GM12878 (cell line): Measurements from ENCODE around the gene BCAR3. TPM values are rescaled to one million over a fixed set of nuclear protein-coding genes. Genes with fewer than 3 reads are reported as not detected.

Experiments used
- ATAC-seq: fragments of 200-7000 bp; cut with Tn5 transposase; 3 replicates; pipeline ENCODE4 v1.9.1; 2020; ENCODE audit warnings: mild to moderate bottlenecking, moderate library complexity
- BruUV-seq: library from RNA; stranded (reverse); fragments of 400-500 nt; replicated peaks from 2 replicates; lab custom pipeline; 2021; lab: Mats Ljungman, UMichigan
- CTCF ChIA-PET: fragments of 300-600 bp; sonication (Branson Sonifier 250); formaldehyde crosslinking; extraction: SDS; loops from one replicate; lab custom pipeline; 2021; ENCODE audit warnings: inconsistent platforms; lab: Yijun Ruan, JAX
- POLR2A ChIA-PET: fragments of 350-600 bp; formaldehyde crosslinking; extraction: SDS; loops from one replicate; lab custom pipeline; 2021; ENCODE audit warnings: inconsistent platforms; lab: Charles Lee
- RAD21 ChIA-PET: fragments of 300-600 bp; sonication (Branson Sonifier 250); formaldehyde crosslinking; loops from one replicate; lab custom pipeline; 2023; ENCODE audit warnings: antibody characterized with exemption; ENCODE audit not compliant: unreplicated experiment; lab: Charles Lee
- SMC1A ChIA-PET: fragments of 300-600 bp; sonication (Branson Sonifier 250); formaldehyde crosslinking; loops from one replicate; lab custom pipeline; 2023; ENCODE audit not compliant: unreplicated experiment, uncharacterized antibody; lab: Charles Lee
- DNase-seq: peaks from one replicate; pipeline ENCODE4 v3.0.0-alpha.2; 2011; ENCODE audit warnings: low read depth, low spot score
- FAIRE-seq: peaks from 3 replicates; lab custom pipeline; 2011; peaks lifted over from hg19 to GRCh38; lab: Jason Lieb, UNC
- H2AFZ ChIP-seq: 2 replicates; pipeline ENCODE4 v1.6.0; 2011; ENCODE audit warnings: low read depth, low read length, control low read depth; ENCODE audit not compliant: control insufficient read depth
- H3K27ac ChIP-seq: 2 replicates; pipeline ENCODE4 v1.5.1; 2011; ENCODE audit warnings: control low read depth; ENCODE audit not compliant: control insufficient read depth, insufficient read depth
- H3K27me3 ChIP-seq, 2 experiments: replicated peaks in 1 of 2; 2 replicates each; pipeline versions ENCODE4 v1.6.0 to v1.6.1; 2011; ENCODE audit warnings: low read length in 1 of 2; ENCODE audit not compliant: control insufficient read depth in 2 of 2, insufficient read depth in 2 of 2
- H3K36me3 ChIP-seq, 2 experiments: 2 replicates each; pipeline ENCODE4 v1.5.1; 2011; ENCODE audit warnings: low read length in 1 of 2; ENCODE audit not compliant: control insufficient read depth in 2 of 2, insufficient read depth in 2 of 2
- H3K4me1 ChIP-seq: 2 replicates; pipeline ENCODE4 v1.6.1; 2011; ENCODE audit warnings: mild to moderate bottlenecking, low read length, moderate library complexity, mixed read lengths; ENCODE audit not compliant: control insufficient read depth, insufficient read depth
- H3K4me2 ChIP-seq: 2 replicates; pipeline ENCODE4 v1.6.0; 2011; ENCODE audit warnings: control low read depth; ENCODE audit not compliant: control insufficient read depth, insufficient read depth
- H3K4me3 ChIP-seq: fragments of 200-600 bp; sonication (generic); 2 replicates; pipeline ENCODE4 v1.5.1; 2016
- H3K79me2 ChIP-seq: 2 replicates; pipeline ENCODE4 v1.6.0; 2011; ENCODE audit warnings: low read length; ENCODE audit not compliant: control insufficient read depth, insufficient read depth
- H3K9ac ChIP-seq: 2 replicates; pipeline ENCODE4 v1.8.0; 2011; ENCODE audit warnings: low read length, control low read depth, mixed read lengths; ENCODE audit not compliant: control insufficient read depth, insufficient read depth
- H3K9me3 ChIP-seq: replicated peaks from 3 replicates; pipeline ENCODE4 v1.5.1; 2011; ENCODE audit warnings: mild to moderate bottlenecking, low read length; ENCODE audit not compliant: control insufficient read depth, insufficient read depth
- H4K20me1 ChIP-seq: 2 replicates; pipeline ENCODE4 v1.6.0; 2011; ENCODE audit not compliant: control insufficient read depth, insufficient read depth
- BRCA1 ChIP-seq: IDR thresholded peaks from 2 replicates; pipeline ENCODE4 v1.6.1; 2011; ENCODE audit warnings: low read depth, low read length, improper control_type of control experiment
- CHD2 ChIP-seq: IDR thresholded peaks from 2 replicates; pipeline ENCODE4 v1.6.1; 2011; ENCODE audit warnings: low read depth, low read length, improper control_type of control experiment, borderline replicate concordance
- CREB1 ChIP-seq: IDR thresholded peaks from 2 replicates; pipeline ENCODE4 v1.6.1; 2012; ENCODE audit warnings: low read depth, mild to moderate bottlenecking, inconsistent platforms
- ESRRA ChIP-seq: IDR thresholded peaks from 2 replicates; pipeline ENCODE4 v1.6.1; 2012; ENCODE audit warnings: mild to moderate bottlenecking, low read length, improper control_type of control experiment
- NFYA ChIP-seq: IDR thresholded peaks from 2 replicates; pipeline ENCODE4 v1.6.1; 2011; ENCODE audit warnings: low read depth, mild to moderate bottlenecking, low read length, improper control_type of control experiment, borderline replicate concordance
- PAX5 ChIP-seq: IDR thresholded peaks from 2 replicates; pipeline ENCODE4 v1.6.1; 2011; ENCODE audit warnings: low read depth, low read length, borderline replicate concordance
- YY1 ChIP-seq: IDR thresholded peaks from 2 replicates; pipeline ENCODE4 v1.6.1; 2011; ENCODE audit warnings: low read depth, mild to moderate bottlenecking, low read length
- in situ Hi-C: fragments of 300-500 bp; cut with MboI; formaldehyde crosslinking; loops from 9 replicates; pipeline ENCODE4 v1.14.3; 2018; ENCODE audit warnings: mixed read lengths
- intact Hi-C: fragments of 100-400 bp; cut with micrococcal nuclease; formaldehyde crosslinking; loops from one replicate; pipeline ENCODE4 v1.14.2; 2022; ENCODE audit not compliant: unreplicated experiment
- polyA plus RNA-seq, 11 experiments: library from polyadenylated mRNA; depleted of rRNA in 4 of 11; unstranded in 6 of 11; stranded (reverse) in 5 of 11; fragments of >200 nt; fragmentation: Nextera tagmentation in 4 of 11; fragmentation: Illumina TruSeq in 1 of 11; extraction: Ambion mirVana in 4 of 11; extraction: Trizol in 1 of 11; gene quantifications; 1 replicate in 1 of 11; 2 replicates in 10 of 11; pipeline versions ENCODE4 v1.2.1 to v1.2.3, GENCODE V29; 2011 to 2016; ENCODE audit warnings: inconsistent platforms in 2 of 11, missing spikeins in 2 of 11, low read depth in 1 of 11
- total RNA-seq, 4 experiments: library from RNA; depleted of rRNA in 3 of 4; stranded (reverse); fragments of >200 nt in 3 of 4; fragmentation: Illumina TruSeq in 1 of 4; extraction: Trizol in 1 of 4; gene quantifications; 2 replicates each; pipeline versions ENCODE4 v1.2.1 to v1.2.3, GENCODE V29; 2013 to 2021
- TF ChIP-seq, protein P1 (sequence below): IDR thresholded peaks from 2 replicates; pipeline ENCODE4 v1.6.1; 2012; ENCODE audit warnings: mild to moderate bottlenecking, low read depth, low read length
- TF ChIP-seq, protein P2 (sequence below): fragments of 450-650 bp; formaldehyde crosslinking; IDR thresholded peaks from 2 replicates; pipeline ENCODE4 v1.5.0; 2022; ENCODE audit warnings: mild to moderate bottlenecking, missing genetic modification characterization
- TF ChIP-seq, protein P3 (sequence below): IDR thresholded peaks from 2 replicates; pipeline ENCODE4 v1.6.1; 2012; ENCODE audit warnings: low read length, inconsistent platforms
- TF ChIP-seq, protein P4 (sequence below): IDR thresholded peaks from 2 replicates; pipeline ENCODE4 v1.6.1; 2011; ENCODE audit warnings: mild to moderate bottlenecking, low read depth, low read length, moderate library complexity; ENCODE audit not compliant: insufficient replicate concordance
- TF ChIP-seq, protein P5 (sequence below): fragments of 450-650 bp; IDR thresholded peaks from 2 replicates; pipeline ENCODE4 v1.6.1; 2016; ENCODE audit warnings: mild to moderate bottlenecking

The BCAR3 gene
- total and polyA plus RNA-seq, 10 of the 15 experiments (the other 5 are each of a cell fraction or from before 2014, with no cell fraction given), result 1.3 to 6.6 (median 1.8) TPM

DNA sequence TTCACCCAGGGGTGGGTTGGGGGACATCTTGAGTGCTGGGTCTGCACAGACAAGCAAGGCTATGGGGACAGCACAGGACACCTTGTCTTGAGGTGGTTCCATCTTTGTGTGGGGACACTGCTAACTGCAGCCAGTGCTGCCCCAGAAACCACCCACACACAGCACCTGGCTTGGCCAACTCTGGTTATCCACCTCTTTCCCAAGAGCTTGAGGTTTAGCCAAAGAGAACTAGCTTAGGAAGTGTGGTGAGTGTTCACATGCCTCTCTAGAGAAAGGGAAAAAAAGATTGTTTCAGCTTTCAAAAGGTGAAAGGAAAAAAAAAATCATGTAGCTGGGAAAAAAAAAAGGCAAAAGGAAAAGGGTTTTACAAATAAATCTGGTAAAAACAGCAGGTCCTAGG, 32.4 kb downstream of the BCAR3 start:
- FAIRE-seq (no peak), ATAC-seq (no peak), DNase-seq (no peak)
- BruUV-seq, result no TSS peak
- no peaks in the 10 kb centered on the region for H3K79me2 ChIP-seq
- RAD21 ChIA-PET, result interaction anchor here (0.6 to 1.0 kb wide), 2 partner anchors 30 to 84 kb away, joined by 3 to 5 read pairs; no protein-coding TSS in a partner anchor
- SMC1A ChIA-PET, result interaction anchor here (1.0 to 2.4 kb wide), 3 partner anchors 11 to 23 kb away, joined by 4 to 7 read pairs (median 5); no protein-coding TSS in a partner anchor
- no peaks in the 10 kb centered on the region; the same call in 1 of the 2 replicates for H4K20me1 ChIP-seq
- no peak overlapping the region for H3K9ac ChIP-seq
- POLR2A ChIA-PET, result interaction anchor here (0.6 to 0.7 kb wide), 2 partner anchors 9 to 163 kb away, joined by 3 to 4 read pairs; no protein-coding TSS in a partner anchor
- no peaks in the 10 kb centered on the region for H3K9me3 ChIP-seq
- H3K27ac ChIP-seq, result no peak overlapping the region
- H3K27me3 ChIP-seq, result no peaks in the 10 kb centered on the region; a peak in 1 of 4 replicates
- CTCF ChIA-PET, result interaction anchor here (1.1 to 2.9 kb wide), 4 partner anchors 11 to 39 kb away, joined by 3 to 16 read pairs (median 4); partner anchors contain the start of gene BCAR3
- no peaks in the 10 kb centered on the region for H3K4me1 ChIP-seq
- no peak overlapping the region for H3K4me2 ChIP-seq
- H2AFZ ChIP-seq, result no peak overlapping the region
- in situ Hi-C loops (no loop called here), intact Hi-C loops (no loop called here)
- no peaks in the 10 kb centered on the region; a peak in 1 of 4 replicates for H3K36me3 ChIP-seq
- H3K4me3 ChIP-seq, result no peak overlapping the region
- no peak for TF ChIP-seq PAX5
- TF ChIP-seq, protein P1, sequence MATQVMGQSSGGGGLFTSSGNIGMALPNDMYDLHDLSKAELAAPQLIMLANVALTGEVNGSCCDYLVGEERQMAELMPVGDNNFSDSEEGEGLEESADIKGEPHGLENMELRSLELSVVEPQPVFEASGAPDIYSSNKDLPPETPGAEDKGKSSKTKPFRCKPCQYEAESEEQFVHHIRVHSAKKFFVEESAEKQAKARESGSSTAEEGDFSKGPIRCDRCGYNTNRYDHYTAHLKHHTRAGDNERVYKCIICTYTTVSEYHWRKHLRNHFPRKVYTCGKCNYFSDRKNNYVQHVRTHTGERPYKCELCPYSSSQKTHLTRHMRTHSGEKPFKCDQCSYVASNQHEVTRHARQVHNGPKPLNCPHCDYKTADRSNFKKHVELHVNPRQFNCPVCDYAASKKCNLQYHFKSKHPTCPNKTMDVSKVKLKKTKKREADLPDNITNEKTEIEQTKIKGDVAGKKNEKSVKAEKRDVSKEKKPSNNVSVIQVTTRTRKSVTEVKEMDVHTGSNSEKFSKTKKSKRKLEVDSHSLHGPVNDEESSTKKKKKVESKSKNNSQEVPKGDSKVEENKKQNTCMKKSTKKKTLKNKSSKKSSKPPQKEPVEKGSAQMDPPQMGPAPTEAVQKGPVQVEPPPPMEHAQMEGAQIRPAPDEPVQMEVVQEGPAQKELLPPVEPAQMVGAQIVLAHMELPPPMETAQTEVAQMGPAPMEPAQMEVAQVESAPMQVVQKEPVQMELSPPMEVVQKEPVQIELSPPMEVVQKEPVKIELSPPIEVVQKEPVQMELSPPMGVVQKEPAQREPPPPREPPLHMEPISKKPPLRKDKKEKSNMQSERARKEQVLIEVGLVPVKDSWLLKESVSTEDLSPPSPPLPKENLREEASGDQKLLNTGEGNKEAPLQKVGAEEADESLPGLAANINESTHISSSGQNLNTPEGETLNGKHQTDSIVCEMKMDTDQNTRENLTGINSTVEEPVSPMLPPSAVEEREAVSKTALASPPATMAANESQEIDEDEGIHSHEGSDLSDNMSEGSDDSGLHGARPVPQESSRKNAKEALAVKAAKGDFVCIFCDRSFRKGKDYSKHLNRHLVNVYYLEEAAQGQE, result no peak
- TF ChIP-seq CHD2, result no peak
- TF ChIP-seq, protein P2, sequence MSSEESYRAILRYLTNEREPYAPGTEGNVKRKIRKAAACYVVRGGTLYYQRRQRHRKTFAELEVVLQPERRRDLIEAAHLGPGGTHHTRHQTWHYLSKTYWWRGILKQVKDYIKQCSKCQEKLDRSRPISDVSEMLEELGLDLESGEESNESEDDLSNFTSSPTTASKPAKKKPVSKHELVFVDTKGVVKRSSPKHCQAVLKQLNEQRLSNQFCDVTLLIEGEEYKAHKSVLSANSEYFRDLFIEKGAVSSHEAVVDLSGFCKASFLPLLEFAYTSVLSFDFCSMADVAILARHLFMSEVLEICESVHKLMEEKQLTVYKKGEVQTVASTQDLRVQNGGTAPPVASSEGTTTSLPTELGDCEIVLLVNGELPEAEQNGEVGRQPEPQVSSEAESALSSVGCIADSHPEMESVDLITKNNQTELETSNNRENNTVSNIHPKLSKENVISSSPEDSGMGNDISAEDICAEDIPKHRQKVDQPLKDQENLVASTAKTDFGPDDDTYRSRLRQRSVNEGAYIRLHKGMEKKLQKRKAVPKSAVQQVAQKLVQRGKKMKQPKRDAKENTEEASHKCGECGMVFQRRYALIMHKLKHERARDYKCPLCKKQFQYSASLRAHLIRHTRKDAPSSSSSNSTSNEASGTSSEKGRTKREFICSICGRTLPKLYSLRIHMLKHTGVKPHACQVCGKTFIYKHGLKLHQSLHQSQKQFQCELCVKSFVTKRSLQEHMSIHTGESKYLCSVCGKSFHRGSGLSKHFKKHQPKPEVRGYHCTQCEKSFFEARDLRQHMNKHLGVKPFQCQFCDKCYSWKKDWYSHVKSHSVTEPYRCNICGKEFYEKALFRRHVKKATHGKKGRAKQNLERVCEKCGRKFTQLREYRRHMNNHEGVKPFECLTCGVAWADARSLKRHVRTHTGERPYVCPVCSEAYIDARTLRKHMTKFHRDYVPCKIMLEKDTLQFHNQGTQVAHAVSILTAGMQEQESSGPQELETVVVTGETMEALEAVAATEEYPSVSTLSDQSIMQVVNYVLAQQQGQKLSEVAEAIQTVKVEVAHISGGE, result no peak
- TF ChIP-seq, protein P3, sequence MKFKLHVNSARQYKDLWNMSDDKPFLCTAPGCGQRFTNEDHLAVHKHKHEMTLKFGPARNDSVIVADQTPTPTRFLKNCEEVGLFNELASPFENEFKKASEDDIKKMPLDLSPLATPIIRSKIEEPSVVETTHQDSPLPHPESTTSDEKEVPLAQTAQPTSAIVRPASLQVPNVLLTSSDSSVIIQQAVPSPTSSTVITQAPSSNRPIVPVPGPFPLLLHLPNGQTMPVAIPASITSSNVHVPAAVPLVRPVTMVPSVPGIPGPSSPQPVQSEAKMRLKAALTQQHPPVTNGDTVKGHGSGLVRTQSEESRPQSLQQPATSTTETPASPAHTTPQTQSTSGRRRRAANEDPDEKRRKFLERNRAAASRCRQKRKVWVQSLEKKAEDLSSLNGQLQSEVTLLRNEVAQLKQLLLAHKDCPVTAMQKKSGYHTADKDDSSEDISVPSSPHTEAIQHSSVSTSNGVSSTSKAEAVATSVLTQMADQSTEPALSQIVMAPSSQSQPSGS, result no peak
- no peak for TF ChIP-seq BRCA1
- no peak for TF ChIP-seq ESRRA
- no peak for TF ChIP-seq YY1
- TF ChIP-seq, protein P4, sequence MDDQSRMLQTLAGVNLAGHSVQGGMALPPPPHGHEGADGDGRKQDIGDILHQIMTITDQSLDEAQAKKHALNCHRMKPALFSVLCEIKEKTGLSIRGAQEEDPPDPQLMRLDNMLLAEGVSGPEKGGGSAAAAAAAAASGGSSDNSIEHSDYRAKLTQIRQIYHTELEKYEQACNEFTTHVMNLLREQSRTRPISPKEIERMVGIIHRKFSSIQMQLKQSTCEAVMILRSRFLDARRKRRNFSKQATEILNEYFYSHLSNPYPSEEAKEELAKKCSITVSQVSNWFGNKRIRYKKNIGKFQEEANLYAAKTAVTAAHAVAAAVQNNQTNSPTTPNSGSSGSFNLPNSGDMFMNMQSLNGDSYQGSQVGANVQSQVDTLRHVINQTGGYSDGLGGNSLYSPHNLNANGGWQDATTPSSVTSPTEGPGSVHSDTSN, result no peak
- TF ChIP-seq, protein P5, sequence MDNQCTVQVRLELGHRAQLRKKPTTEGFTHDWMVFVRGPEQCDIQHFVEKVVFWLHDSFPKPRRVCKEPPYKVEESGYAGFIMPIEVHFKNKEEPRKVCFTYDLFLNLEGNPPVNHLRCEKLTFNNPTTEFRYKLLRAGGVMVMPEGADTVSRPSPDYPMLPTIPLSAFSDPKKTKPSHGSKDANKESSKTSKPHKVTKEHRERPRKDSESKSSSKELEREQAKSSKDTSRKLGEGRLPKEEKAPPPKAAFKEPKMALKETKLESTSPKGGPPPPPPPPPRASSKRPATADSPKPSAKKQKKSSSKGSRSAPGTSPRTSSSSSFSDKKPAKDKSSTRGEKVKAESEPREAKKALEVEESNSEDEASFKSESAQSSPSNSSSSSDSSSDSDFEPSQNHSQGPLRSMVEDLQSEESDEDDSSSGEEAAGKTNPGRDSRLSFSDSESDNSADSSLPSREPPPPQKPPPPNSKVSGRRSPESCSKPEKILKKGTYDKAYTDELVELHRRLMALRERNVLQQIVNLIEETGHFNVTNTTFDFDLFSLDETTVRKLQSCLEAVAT, result no peak
- no peak for TF ChIP-seq NFYA
- no peak for TF ChIP-seq CREB1
